A673 (cell line): ENCODE results near the gene C17orf50.

Experiments
- CTCF ChIP-seq: fragments of 300-800, 200-600 bp; sonication (generic); conservative IDR thresholded peaks from 2 replicates; pipeline ENCODE4 v1.5.1; 2017; ENCODE audit warnings: low read depth, mild to moderate bottlenecking, antibody characterized with exemption, low read length, moderate library complexity, mixed read lengths
- EZH2 ChIP-seq: fragments of 200-600 bp; sonication (generic); IDR thresholded peaks from 2 replicates; pipeline ENCODE4 v1.6.1; 2017; ENCODE audit warnings: borderline replicate concordance, low read depth, mild to moderate bottlenecking, mixed read lengths, antibody characterized with exemption, low read length; ENCODE audit not compliant: poor library complexity, severe bottlenecking

- TF ChIP-seq CTCF (no peak), EZH2 (no peak)
These were observed 36.3 kb downstream of the C17orf50 start for GRCh38 chr17:35796942-35797341.
